MM.1S (cell line): ENCODE data around the gene TGFBR3.

Experiments used
- DNase-seq: peaks from one replicate; pipeline ENCODE4 v3.0.0-alpha.2; 2015
- H2AFZ ChIP-seq: fragments of 300-600 bp; sonication (generic); 2 replicates; pipeline ENCODE4 v1.6.0; 2016; ENCODE audit warnings: antibody characterized with exemption, low read length
- H3F3A ChIP-seq: fragments of 300-600 bp; sonication (generic); 2 replicates; pipeline ENCODE4 v1.6.1; 2016; ENCODE audit warnings: mild to moderate bottlenecking, antibody characterized with exemption, low read length, moderate library complexity, mixed read lengths; ENCODE audit not compliant: insufficient read depth
- H3K27ac ChIP-seq: fragments of 300-600 bp; sonication (generic); 2 replicates; pipeline ENCODE4 v1.5.1; 2016; ENCODE audit warnings: mild to moderate bottlenecking, low read length
- H3K27me3 ChIP-seq: fragments of 300-600 bp; sonication (generic); replicated peaks from 2 replicates; pipeline ENCODE4 v1.6.0; 2016; ENCODE audit warnings: low read length; ENCODE audit not compliant: insufficient read depth
- H3K36me3 ChIP-seq: fragments of 300-600 bp; sonication (generic); replicated peaks from 2 replicates; pipeline ENCODE4 v1.6.1; 2016; ENCODE audit warnings: mild to moderate bottlenecking, low read length, mixed read lengths; ENCODE audit not compliant: insufficient read depth
- H3K4me1 ChIP-seq: fragments of 300-600 bp; sonication (generic); 2 replicates; pipeline ENCODE4 v1.6.1; 2016; ENCODE audit warnings: low read length, mixed read lengths
- H3K4me2 ChIP-seq: fragments of 300-600 bp; sonication (generic); 2 replicates; pipeline ENCODE4 v1.6.0; 2016; ENCODE audit warnings: low read depth, low read length
- H3K4me3 ChIP-seq: fragments of 300-600 bp; sonication (generic); 2 replicates; pipeline ENCODE4 v1.5.1; 2016; ENCODE audit warnings: low read length, mixed read lengths
- H3K79me2 ChIP-seq: fragments of 300-600 bp; sonication (generic); 2 replicates; pipeline ENCODE4 v1.6.1; 2016; ENCODE audit warnings: mixed run types, low read length, mixed read lengths
- H3K9ac ChIP-seq: fragments of 300-600 bp; sonication (generic); 2 replicates; pipeline ENCODE4 v1.6.1; 2016; ENCODE audit warnings: low read length, mixed read lengths
- H3K9me2 ChIP-seq: fragments of 300-600 bp; sonication (generic); replicated peaks from 2 replicates; pipeline ENCODE4 v1.6.1; 2016; ENCODE audit warnings: mild to moderate bottlenecking, low read length, mixed read lengths; ENCODE audit not compliant: insufficient read depth
- H3K9me3 ChIP-seq: fragments of 300-600 bp; sonication (generic); replicated peaks from 2 replicates; pipeline ENCODE4 v1.6.1; 2016; ENCODE audit warnings: mild to moderate bottlenecking, low read length, mixed read lengths; ENCODE audit not compliant: insufficient read depth
- H4K20me1 ChIP-seq: fragments of 300-600 bp; sonication (generic); 2 replicates; pipeline ENCODE4 v1.6.1; 2016; ENCODE audit warnings: mild to moderate bottlenecking, low read length, moderate library complexity, mixed read lengths; ENCODE audit not compliant: insufficient read depth
- CTCF ChIP-seq: fragments of 300-600 bp; sonication (generic); IDR thresholded peaks from 2 replicates; pipeline ENCODE4 v1.5.1; 2016; ENCODE audit warnings: antibody characterized with exemption, low read length, mixed read lengths
- EZH2 ChIP-seq: fragments of 300-600 bp; sonication (generic); optimal IDR thresholded peaks from 2 replicates; pipeline ENCODE3; 2017; ENCODE audit warnings: low read depth, mild to moderate bottlenecking, antibody characterized with exemption, low read length, mixed read lengths
- EZH2phosphoT487 ChIP-seq: fragments of 300-600 bp; sonication (generic); IDR thresholded peaks from 2 replicates; pipeline ENCODE4 v1.6.1; 2018; ENCODE audit warnings: antibody characterized with exemption, low read length

The TGFBR3 gene

GRCh38 chr1:91754348-91754747, 131.6 kb downstream of the TGFBR3 start:
- no peak for DNase-seq
- Histone ChIP-seq H3K4me1 (no peaks in the 10 kb centered on the region), H3K27ac (no peak overlapping the region), H3F3A (no peaks in the 10 kb centered on the region), H3K36me3 (no peaks in the 10 kb centered on the region), H3K9ac (no peak overlapping the region), H3K4me3 (no peak overlapping the region), H3K27me3 (no peaks in the 10 kb centered on the region), H4K20me1 (no peaks in the 10 kb centered on the region), H3K79me2 (no peaks in the 10 kb centered on the region), H3K9me2 (no peaks in the 10 kb centered on the region), H3K4me2 (no peak overlapping the region), H3K9me3 (no peaks in the 10 kb centered on the region), H2AFZ (no peak overlapping the region)
- no peak for TF ChIP-seq EZH2phosphoT487
- TF ChIP-seq EZH2, result no peak
- TF ChIP-seq CTCF, result no peak

- H3K4me1 ChIP-seq, result no peaks in the 10 kb centered on the region
- H3K27me3 ChIP-seq, result no peaks in the 10 kb centered on the region
- H3K9ac ChIP-seq, result no peak overlapping the region
- H3K27ac ChIP-seq, result no peak overlapping the region
- H4K20me1 ChIP-seq, result no peaks in the 10 kb centered on the region
- H3K9me3 ChIP-seq, result no peaks in the 10 kb centered on the region
- no peaks in the 10 kb centered on the region for H3F3A ChIP-seq
- H3K79me2 ChIP-seq, result no peaks in the 10 kb centered on the region
- H3K36me3 ChIP-seq, result no peaks in the 10 kb centered on the region
- no peak for DNase-seq
- no peak overlapping the region for H2AFZ ChIP-seq
- H3K4me2 ChIP-seq, result no peak overlapping the region
- H3K9me2 ChIP-seq, result no peaks in the 10 kb centered on the region
- no peak overlapping the region for H3K4me3 ChIP-seq
- TF ChIP-seq EZH2, result no peak
- no peak for TF ChIP-seq CTCF
- no peak for TF ChIP-seq EZH2phosphoT487
Observed at GRCh38 chr1:91753878-91754277, 132.1 kb downstream of the TGFBR3 start.

- Histone ChIP-seq H3K27ac (no peak overlapping the region), H3F3A (no peaks in the 10 kb centered on the region), H3K9me2 (no peaks in the 10 kb centered on the region), H3K4me3 (no peak overlapping the region), H3K9ac (no peak overlapping the region), H3K36me3 (no peaks in the 10 kb centered on the region), H3K4me1 (no peaks in the 10 kb centered on the region), H3K27me3 (no peaks in the 10 kb centered on the region), H3K79me2 (no peaks in the 10 kb centered on the region), H2AFZ (no peak overlapping the region), H4K20me1 (no peaks in the 10 kb centered on the region), H3K9me3 (no peaks in the 10 kb centered on the region), H3K4me2 (no peak overlapping the region)
- DNase-seq, result no peak
- TF ChIP-seq EZH2phosphoT487 (no peak), CTCF (no peak), EZH2 (no peak)
Observed at GRCh38 chr1:91752324-91752723, 133.6 kb downstream of the TGFBR3 start.
